Activated T-helper 9 cell treated with anti-CD3 and anti-CD28 coated beads, Interleukin-2, amount 50 U/mL, for 16 hours (primary cell): ENCODE measurements around the gene MMADHC.

Experiments
- DNase-seq: peaks from one replicate; pipeline ENCODE4 v3.0.0-alpha.2; 2020; ENCODE audit warnings: low read depth

Gene MMADHC

GRCh38 chr2:149556452-149556851, 31.1 kb downstream of the MMADHC start:
- no peak for DNase-seq

DNA sequence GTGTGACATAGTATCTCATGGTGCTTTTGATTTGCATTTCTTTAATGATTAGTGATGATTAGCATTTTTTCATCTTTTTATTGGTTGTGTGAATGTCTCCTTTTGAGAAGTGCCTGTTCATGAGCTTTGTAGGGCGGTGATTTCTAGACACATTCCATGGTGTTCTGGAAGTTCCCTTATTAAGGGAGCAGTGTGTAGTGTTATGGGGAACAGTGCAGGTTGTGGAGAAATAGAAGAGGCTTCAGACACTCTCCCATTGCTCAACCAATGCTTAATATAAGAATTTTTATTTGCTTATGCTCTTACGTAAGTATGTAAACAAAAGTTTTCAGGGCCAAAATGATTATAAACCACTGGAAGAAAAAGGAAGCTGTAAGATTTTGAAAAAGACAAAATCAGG, 34.7 kb downstream of the MMADHC start:
- no peak for DNase-seq

- DNase-seq, result no peak
Measured at GRCh38 chr2:149552226-149552625, 35.3 kb downstream of the MMADHC start.

DNA sequence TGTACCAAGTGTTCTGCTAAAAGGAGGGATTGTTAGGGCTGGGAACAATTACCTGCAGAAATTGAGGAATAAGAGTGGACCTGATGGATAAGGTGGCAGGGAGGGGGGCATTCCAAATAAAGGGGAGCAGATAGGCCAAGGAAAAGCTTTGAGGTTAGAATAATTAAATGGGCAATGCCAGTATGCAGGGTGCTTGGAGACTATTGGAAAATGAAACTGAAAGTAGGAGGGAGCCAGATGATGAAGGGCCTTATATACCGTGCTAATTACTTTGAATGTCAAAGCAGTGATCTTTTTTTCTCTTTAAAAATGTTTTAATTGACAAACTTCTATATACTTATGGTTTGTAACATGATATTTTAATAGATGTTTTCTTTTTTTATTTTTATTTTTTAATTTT, 42.9 kb downstream of the MMADHC start:
- DNase-seq, result no peak

GRCh38 chr2:149543845-149544244, 43.7 kb downstream of the MMADHC start:
- no peak for DNase-seq

- DNase-seq, result no peak
Measured at GRCh38 chr2:149540138-149540537, 47.4 kb downstream of the MMADHC start.

DNA sequence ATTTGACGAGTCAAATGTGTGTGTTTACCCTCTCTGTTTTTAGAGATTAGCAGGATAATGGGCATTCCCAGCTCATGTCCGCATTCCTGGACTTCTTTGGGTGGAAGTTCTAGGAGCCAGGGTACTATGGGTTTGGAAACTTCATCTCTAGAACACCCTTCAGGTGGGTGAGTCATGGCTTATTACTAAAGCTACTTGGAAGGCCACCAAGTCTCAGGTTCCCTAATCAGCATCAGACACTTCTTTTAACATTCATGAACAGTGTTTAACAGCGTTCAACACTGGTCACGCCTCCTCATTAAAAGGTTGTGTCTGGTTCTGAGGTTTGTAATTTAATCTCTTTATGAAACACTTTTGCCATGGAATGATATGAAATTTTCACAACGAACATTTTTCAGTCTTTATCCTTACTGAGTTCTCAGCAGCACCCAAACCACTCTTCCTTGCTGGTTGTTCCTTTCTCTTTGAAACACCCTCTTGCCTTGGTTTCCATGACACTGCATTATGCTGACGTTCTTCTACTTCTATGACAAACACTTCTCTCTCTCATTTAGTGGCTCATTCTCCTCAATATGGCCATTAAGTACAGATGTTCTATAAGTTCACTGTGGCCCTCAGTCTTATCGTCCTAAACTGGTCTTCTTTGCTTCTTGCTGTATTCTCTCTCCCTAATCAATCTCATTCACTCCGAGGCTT, 49.3 kb downstream of the MMADHC start:
- DNase-seq, result no peak

GRCh38 chr2:149537092-149537726, 50.4 kb downstream of the MMADHC start:
- DNase-seq, result no peak

- no peak for DNase-seq
Measured at GRCh38 chr2:149536649-149537048, 50.9 kb downstream of the MMADHC start.

GRCh38 chr2:149534674-149535073, 52.9 kb downstream of the MMADHC start:
- no peak for DNase-seq

DNA sequence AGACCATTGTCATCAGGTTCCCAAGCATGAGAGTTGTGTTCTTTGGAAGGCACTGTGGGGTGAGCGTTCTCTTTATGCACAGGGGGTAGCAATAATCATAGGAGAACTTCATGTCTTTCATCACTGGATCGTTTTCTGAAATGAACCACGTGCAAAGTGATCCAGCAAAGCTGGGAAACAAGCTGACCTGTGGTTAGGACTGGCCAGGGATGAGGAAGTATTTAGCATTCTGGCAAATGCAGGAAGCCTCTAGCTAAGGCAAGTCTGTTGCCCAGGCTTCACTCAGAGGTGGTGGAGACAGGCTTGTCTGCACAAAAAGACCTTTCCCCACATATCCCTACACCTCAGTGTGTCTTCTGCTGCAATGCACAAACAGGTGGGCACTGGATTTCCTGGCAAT, 58.6 kb downstream of the MMADHC start:
- DNase-seq, result no peak

DNA sequence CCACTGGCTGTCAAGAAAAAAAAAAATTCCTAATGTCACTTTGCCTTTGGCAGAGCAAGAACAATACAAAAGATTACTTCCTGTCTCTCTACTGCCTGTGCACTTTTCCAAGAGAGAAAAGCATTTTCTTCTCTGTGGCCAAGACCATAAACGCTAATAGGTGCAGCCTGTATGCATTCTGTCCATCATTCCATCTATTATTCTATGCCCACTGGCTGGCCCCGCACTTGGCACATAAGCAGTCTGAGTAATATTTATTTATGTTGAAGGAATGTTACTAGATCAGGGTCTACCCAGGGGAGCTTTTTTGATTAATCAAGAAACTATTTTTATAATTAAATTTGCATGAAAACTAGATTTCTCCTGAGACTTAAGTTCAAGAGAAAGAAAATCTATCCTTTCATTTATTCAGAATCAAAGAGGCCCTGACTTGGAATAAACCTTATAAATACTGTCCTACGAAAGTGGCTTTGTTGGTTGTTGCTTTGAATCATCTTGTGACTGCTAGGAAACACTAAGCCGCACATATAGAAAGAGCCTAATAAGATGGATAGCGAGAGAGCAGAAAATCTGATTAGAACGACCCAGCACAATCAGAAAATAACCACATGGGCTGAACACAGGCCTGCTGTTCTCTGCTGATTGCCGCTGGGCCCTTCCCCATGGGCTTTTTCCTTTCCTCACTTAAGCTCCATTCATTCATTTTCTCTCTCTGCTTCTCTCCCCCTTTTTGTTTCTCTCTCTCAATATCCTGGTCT, 59.4 kb downstream of the MMADHC start:
- no peak for DNase-seq

DNA sequence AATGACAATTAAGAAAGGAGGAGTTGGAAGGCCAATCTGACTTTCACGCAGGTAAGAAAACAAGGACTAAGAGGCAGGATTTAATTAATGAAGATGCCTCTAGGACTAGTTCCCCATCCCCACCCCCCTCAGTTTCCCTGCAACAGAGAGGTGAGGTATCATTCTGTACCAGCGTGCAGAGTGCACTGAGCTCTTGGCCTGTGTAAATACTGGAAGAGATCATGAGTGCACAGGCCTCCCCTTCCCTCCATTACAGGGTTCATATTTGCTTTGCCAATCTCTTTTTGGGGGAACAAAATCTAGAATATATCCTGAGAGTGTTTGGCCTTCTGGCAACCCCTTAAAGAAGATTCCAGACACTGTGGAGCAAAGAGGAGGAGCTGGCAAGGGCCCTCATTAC, 60.9 kb downstream of the MMADHC start:
- DNase-seq, result no peak

DNA sequence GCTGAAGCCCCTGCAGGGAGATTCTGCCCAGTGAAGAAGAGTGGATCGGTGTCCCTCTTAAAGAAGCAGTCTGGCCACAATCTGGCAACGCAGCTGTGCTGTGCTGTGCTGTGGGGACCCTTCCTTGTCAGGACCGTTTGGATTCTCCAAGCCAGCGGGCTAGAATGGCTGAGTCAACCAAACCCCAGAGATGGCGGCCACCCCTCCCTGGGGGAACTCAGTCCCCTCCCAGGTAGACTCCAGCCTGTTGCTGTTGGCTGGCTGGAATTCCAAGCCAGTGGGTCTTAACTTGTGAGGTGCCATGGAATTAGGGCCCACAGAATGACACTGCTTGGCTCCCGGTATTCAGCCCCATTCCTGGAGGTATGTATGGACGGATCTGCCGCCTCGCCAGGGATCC, 62.3 kb downstream of the MMADHC start:
- DNase-seq, result no peak
